ENCODE data around the gene ELFN1. TPM values are rescaled to one million over a fixed set of nuclear protein-coding genes. Genes with fewer than 3 reads are reported as not detected.

The ELFN1 gene
- polyA plus RNA-seq, 1 donor (not counting 4 experiments of a cell fraction or from before 2014, with no cell fraction given) = 0.03 TPM

DNA sequence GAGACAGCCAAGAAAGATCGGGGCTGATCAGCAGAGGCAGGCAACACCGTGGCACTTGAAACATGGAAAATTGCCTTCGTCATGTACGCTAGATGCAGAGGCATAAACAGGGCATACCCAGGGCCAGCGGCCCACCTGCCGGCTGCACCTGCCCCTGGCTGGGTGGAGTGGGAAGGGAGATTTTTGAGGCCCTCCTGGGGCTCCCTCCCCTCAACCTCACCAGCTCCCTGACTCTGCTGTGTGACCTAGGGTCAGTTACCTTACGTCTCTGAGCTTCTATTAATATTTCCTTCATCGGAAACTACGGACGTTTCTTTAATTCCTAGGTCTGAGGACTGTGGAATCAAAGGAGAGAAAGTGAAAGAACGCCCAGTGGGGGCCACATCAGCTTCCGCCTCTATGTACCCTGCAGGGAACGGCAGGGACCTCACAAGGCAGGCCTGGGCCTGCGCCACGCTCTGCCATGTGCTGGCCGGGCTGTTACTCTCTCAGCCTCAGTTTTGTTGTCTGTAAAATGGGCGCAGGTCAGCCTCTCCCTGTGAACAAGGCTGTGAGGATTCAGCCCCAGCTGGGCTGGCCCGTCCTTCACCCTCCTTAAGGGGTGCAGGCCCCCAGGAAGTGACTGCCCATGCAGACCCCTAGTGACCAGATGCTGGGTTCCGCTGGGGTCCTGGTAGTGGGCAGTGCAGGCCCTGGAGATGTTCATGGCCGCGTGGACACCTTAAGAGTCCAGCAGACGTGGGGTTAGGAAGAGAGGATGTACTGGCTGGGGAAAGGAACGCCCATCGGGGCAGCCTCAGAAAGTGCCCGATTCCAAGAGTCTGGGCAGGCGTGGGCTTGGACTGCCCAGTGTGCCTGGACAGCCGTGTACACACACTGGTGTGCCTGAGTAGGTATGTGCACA, 22.7 kb downstream of the ELFN1 start:
- Histone ChIP-seq H3K4me2 (ENCODE audit: control insufficient read depth, extremely low read depth, insufficient read depth, low read depth, low read length) (no peak overlapping the region), H3K36me3 (ENCODE audit: control insufficient read depth in 2 of 2, extremely low read depth in 1 of 2, insufficient read depth in 2 of 2, low read length in 2 of 2) (no peaks in the 10 kb centered on the region), H3K4me3 (ENCODE audit: control insufficient read depth in 2 of 3, extremely low read depth in 1 of 3, insufficient read depth in 2 of 3, low read depth in 1 of 3, low read length in 3 of 3) (no peak overlapping the region), H2AFZ (ENCODE audit: control insufficient read depth, low read length) (no peak overlapping the region), H3K9ac (ENCODE audit: control insufficient read depth, extremely low read depth, insufficient read depth, low read length) (no peak overlapping the region), H3K27ac (ENCODE audit: control insufficient read depth, insufficient read depth, low read length) (no peak overlapping the region), H3K4me1 (ENCODE audit: control insufficient read depth, extremely low read depth, insufficient read depth, low read length) (no peaks in the 10 kb centered on the region), H3K27me3 (ENCODE audit: control insufficient read depth, extremely low read depth, insufficient read depth, low read length) (peaks cover 25% of the 10 kb centered on the region), H3K79me2 (ENCODE audit: control insufficient read depth, insufficient read depth, low read length) (no peaks in the 10 kb centered on the region), H3K9me1 (ENCODE audit: control insufficient read depth, extremely low read depth, insufficient read depth, low read length) (no peaks in the 10 kb centered on the region), H3K9me3 (ENCODE audit: control insufficient read depth, low read depth, low read length) (no peaks in the 10 kb centered on the region), H4K20me1 (ENCODE audit: control insufficient read depth, extremely low read depth, insufficient read depth, low read length) (no peaks in the 10 kb centered on the region)
- no peak for FAIRE-seq
- dilution Hi-C loops (cut with MboI; ENCODE audit: extremely low pct_ligation_motif_present, low sequenced_read_pairs) = no loop called here
- DNase-seq (ENCODE audit: low read depth, low spot score) = no peak
- no peak for TF ChIP-seq EZH2 (IDR thresholded peaks at IDR 0.05; ENCODE audit: low read length)
- TF ChIP-seq, protein P1, sequence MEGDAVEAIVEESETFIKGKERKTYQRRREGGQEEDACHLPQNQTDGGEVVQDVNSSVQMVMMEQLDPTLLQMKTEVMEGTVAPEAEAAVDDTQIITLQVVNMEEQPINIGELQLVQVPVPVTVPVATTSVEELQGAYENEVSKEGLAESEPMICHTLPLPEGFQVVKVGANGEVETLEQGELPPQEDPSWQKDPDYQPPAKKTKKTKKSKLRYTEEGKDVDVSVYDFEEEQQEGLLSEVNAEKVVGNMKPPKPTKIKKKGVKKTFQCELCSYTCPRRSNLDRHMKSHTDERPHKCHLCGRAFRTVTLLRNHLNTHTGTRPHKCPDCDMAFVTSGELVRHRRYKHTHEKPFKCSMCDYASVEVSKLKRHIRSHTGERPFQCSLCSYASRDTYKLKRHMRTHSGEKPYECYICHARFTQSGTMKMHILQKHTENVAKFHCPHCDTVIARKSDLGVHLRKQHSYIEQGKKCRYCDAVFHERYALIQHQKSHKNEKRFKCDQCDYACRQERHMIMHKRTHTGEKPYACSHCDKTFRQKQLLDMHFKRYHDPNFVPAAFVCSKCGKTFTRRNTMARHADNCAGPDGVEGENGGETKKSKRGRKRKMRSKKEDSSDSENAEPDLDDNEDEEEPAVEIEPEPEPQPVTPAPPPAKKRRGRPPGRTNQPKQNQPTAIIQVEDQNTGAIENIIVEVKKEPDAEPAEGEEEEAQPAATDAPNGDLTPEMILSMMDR (optimal IDR thresholded peaks at IDR 0.05 in 1 of 3, IDR thresholded peaks at IDR 0.05 in 1 of 3, conservative IDR thresholded peaks at IDR 0.05 in 1 of 3; ENCODE audit: extremely low read depth in 1 of 3, insufficient read depth in 2 of 3, low read length in 3 of 3) = no peak

DNA sequence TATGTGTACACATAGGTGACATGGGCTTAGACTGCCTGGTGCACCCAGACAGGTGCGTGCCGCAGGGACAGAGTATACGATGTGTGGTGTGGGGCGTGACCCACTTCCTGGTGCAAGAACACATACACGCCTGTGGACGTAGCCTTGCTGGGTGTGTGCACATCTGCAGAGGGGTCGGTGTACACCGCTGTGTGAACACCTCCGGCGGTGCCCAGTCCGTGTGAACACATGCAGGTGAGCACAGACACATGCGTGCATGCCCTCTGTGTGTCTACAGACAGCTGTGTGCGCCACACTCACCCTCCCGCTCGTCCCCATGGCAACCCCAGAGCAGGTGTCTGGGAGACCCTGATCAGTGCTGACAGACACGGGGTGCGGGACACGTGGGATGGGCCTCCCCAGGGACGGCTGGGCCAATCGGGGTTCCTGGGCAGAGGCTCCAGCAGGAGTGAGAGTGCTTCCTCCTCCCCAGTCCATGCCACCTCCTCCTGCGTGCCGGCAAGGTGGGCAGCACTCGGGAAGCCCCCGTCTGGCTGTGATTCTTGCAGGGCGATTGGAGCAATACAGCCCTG, 23.4 kb downstream of the ELFN1 start:
- TF ChIP-seq EZH2 (IDR thresholded peaks at IDR 0.05; ENCODE audit: low read length) = no peak
- TF ChIP-seq, protein P1 (optimal IDR thresholded peaks at IDR 0.05 in 1 of 3, IDR thresholded peaks at IDR 0.05 in 1 of 3, conservative IDR thresholded peaks at IDR 0.05 in 1 of 3; ENCODE audit: extremely low read depth in 1 of 3, insufficient read depth in 2 of 3, low read length in 3 of 3) = no peak
- no peak overlapping the region for H3K4me3 ChIP-seq (ENCODE audit: control insufficient read depth in 2 of 3, extremely low read depth in 1 of 3, insufficient read depth in 2 of 3, low read depth in 1 of 3, low read length in 3 of 3)
- DNase-seq (ENCODE audit: low read depth, low spot score) = no peak
- H3K9me1 ChIP-seq (ENCODE audit: control insufficient read depth, extremely low read depth, insufficient read depth, low read length) = no peaks in the 10 kb centered on the region
- dilution Hi-C loops (cut with MboI; ENCODE audit: extremely low pct_ligation_motif_present, low sequenced_read_pairs) = no loop called here
- no peak for FAIRE-seq
- H3K4me1 ChIP-seq (ENCODE audit: control insufficient read depth, extremely low read depth, insufficient read depth, low read length) = no peaks in the 10 kb centered on the region
- peaks cover 25% of the 10 kb centered on the region for H3K27me3 ChIP-seq (ENCODE audit: control insufficient read depth, extremely low read depth, insufficient read depth, low read length)
- no peak overlapping the region for H3K9ac ChIP-seq (ENCODE audit: control insufficient read depth, extremely low read depth, insufficient read depth, low read length)
- H3K79me2 ChIP-seq (ENCODE audit: control insufficient read depth, insufficient read depth, low read length) = no peaks in the 10 kb centered on the region
- H3K4me2 ChIP-seq (ENCODE audit: control insufficient read depth, extremely low read depth, insufficient read depth, low read depth, low read length) = no peak overlapping the region
- H2AFZ ChIP-seq (ENCODE audit: control insufficient read depth, low read length) = no peak overlapping the region
- H3K9me3 ChIP-seq (ENCODE audit: control insufficient read depth, low read depth, low read length) = no peaks in the 10 kb centered on the region
- no peaks in the 10 kb centered on the region for H4K20me1 ChIP-seq (ENCODE audit: control insufficient read depth, extremely low read depth, insufficient read depth, low read length)
- no peaks in the 10 kb centered on the region for H3K36me3 ChIP-seq (ENCODE audit: control insufficient read depth in 2 of 2, extremely low read depth in 1 of 2, insufficient read depth in 2 of 2, low read length in 2 of 2)
- no peak overlapping the region for H3K27ac ChIP-seq (ENCODE audit: control insufficient read depth, insufficient read depth, low read length)

All from keratinocyte (primary cell).